GM19395 (cell line): ENCODE results near the gene ABCB8.

Experiments
- ATAC-seq: cut with Tn5 transposase; IDR thresholded peaks from one replicate; pipeline ENCODE4 v1.9.1; 2021; ENCODE audit warnings: mild to moderate bottlenecking, moderate library complexity; ENCODE audit not compliant: unreplicated experiment

Gene ABCB8

DNA sequence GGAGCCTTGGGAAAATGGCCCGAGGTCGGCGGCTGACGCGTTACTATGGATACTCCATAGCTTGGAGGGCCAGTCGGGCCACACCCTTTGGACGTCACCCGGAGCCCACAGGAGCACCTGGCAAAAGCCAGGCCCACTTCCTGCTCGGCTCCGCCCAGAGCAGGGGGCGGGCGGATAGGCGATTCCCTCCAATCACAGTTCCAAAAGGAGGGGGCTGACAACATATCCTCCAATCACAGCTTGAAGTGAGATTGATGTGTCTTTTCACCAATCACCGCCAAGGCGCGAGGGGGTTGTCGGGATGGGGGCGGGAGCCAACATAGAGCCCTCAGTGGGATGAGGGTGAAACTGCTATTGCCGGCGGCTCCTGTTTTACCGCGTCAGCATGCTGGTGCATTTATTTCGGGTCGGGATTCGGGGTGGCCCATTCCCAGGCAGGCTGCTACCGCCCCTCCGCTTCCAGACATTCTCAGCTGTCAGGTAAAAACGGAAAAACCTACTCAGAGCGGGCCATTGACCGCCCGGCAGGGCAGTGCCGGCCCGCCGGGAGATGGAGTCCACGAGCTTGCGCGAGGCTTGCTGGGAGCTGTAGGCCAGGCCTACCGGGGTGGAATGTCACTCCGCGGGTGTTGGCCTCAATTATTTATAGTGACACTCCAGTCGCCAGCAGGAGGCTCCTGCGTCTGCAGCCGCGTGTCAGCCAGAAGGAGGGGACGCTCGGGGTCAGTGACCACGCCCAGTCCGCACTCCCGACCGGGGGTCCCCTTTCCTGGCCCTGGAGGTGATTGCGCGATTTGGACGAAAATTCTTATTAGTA lies at the start of gene ABCB8:
ABCB8 (plus strand) TSS at position 320 of the 817 bp plus-strand sequence; CDS start at position 386, 66 bp downstream.
- ATAC-seq: peak; percentile 95

DNA sequence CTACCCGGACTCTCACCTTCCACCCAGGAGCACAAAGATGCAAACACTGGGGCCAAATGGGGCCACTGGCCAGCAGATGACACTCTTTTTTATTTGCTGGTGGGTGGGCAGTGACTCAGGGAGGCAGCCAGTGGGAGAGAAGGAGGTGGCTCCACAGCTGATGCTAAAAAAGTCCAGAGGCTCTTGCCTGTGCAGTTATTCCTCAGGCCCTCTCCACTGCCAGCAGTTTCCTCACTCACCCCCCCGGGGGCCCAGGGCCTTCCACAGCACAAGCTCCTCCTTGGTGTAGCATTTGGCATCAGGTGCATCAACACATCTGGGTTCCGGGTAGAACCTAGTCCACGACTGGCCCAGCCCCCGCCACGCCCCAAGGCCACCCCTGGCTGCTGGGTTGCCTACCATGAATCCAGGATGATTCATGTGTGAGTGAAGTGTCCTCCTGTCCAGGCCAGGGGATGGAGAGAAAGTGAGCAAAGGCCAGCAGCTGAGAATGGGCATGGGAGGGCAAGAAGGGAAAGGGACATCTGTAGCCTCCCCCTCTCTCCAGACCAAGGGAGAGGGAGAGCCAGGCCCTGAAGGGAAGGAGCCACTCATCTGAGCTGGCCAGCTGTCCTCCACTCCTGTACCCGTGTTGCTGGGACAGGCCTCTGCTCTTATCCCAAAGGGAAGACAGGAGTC lies 48.4 kb upstream of the ABCB8 start:
- ATAC-seq: no peak

DNA sequence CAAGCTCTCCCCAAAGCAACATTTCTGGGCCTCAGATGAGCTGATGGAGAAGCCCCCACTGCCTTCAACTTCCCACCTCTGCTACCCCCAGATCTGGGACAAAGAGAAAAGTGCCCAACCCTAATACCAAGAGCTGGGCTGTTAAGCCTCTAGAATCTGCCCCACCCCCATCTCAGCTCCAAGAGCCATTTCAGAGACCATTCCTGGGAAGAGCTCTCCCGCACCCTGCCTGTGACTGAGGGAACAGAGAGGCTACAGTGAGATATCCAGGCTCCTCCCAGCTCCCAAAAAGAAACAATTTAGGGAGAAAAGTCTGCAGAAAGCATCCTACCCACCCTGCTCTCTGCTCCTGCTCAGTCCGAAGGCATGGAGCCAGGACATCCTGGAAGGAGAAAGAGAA lies 47.6 kb upstream of the ABCB8 start:
- ATAC-seq: no peak

DNA sequence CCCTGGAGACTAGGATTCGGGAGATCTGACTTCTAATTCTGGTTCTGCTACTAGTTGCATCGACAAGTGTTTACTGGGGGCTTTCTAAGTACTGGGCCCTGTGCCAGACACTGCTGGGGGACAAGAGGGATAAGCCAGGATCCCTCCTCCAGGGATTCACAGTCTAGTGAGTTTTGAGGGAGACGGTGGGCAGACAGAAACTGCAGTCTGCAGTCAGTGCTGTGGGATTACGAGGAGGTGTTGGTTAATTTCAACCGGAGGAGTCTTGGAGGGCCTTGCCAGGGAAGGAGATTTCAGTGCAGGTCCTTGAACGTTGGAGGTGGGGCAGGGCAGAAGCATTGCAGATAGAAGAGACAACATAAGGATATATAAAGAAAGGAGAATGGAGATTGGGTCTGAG lies 46.6 kb upstream of the ABCB8 start:
- no peak for ATAC-seq

DNA sequence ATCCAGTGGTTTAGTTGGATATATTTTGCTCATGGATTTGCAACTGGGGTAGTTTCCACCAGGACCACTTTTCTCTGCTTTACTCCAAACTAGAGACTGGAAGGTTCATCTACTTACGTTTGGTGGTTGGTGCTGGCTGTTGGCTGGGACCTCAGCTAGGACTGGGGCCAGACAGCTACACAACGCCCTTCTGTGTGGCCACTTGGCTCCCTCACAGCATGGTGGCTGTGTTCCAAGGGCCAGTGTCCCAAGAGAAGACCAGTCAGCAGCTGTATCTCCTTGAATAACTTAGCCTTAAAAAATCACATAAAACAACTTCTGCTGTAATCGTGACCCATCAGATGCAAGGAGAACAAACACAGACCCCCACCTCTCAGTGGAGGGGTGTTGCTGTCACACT lies 45.9 kb upstream of the ABCB8 start:
- ATAC-seq: no peak

DNA sequence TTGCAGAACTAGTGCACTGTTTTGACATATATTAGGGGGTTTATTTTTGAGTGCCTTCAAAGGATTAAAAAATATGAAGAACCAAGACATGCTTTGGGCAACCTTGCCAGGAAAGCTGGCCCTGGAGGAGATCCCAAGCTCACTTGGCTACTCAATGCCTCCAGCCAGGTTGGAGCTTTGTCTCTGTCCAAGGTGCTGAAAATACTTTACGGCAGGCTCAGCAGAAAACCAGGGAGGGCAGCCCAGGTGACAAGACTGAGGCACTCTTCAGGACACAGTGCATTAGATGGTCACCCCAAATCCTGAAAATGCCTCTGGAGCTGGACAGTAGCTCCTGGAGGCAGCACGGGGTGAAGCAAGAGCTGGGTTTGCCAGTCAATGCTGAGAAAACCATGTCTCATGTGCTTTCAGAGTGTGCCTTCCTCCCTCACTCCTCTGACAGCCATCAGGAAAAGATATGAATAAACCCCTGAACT lies 44.3 kb upstream of the ABCB8 start:
- ATAC-seq: no peak

DNA sequence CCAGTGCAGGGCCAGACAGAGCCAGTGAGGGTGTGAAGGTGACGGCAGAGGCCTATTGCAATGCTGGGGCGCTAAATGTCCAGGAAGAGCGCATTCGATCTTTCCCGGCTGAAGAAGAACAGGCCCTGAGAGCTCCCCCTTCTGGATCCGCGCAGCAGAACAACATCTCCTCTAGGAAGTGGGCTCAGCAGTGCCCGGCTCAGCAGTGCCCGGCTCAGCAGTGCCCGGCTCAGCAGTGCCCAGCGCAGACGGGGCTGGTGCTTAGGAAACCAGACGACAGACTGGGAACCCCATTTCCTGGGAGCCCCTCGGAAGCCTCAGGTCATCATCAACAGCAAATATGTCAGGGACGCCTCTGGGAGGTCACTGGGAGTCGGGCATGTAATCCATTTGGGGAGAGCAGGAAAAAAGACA lies 42.1 kb upstream of the ABCB8 start:
- no peak for ATAC-seq

DNA sequence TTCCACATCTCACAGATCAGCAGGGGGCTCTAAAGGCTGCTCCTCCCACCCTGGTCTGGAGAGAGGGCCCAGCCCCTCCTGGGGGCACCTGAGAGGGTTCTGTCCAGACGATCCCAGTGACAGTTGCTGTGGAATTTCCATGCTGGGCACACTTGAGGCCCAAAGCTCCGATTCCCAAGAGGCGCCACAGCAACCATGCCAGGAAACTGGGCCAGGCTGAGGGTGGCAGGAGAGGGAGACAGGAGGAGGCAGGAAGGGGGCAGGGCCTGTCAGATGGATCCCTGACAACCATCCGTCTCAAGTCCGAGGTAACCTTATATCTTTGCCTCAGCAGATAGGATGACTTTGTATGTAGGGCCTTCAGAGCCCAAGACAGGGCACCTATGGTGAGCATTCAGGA lies 41.7 kb upstream of the ABCB8 start:
- no peak for ATAC-seq

DNA sequence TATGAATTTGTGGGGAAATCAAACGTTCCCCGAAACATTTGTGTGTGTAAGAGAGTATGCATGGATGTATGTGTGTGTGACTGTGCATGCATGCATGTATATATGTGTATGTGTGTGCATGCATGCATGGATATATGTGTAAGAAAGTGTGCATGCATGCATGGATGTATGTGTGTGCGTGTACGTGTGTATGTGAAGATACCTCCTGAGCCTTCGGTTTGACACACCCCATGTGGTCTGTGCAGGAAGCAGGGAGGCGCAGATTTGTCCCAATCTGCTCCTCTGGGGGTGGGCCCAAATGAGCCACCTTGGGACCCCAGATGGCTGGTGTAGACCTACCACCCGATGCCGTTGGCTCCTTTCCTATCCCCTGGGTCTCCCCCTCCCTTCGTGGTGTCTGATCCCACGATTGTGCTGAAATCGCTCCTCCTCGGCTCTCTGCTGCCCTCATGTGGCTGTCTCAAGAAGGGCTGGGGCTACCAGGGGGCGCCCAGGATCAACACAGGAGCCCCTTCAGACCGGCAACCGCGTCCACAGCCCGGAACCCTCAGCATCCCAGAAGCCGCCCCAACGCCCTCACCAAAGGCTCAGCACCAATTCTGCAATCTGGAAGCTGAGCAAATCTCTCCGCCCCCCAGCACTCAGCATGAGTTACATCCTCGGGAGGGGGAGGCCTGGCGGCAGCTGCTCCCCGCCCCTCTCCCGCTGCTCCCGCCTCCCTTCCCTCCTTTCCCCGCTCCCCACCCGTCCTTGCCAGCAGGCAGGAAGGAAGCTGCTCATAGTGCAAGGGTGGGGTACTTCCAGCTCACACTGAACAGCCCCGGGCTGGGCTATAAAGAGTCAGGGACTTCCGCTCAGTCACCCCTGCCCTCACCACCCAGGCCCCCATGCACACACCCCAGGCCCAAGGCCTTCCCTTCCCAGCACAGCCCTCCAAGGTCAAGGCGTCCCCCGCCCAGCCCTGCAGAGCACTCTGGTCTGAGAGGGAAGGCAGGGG lies 39.7 kb upstream of the ABCB8 start:
- ATAC-seq: peak; percentile 50

DNA sequence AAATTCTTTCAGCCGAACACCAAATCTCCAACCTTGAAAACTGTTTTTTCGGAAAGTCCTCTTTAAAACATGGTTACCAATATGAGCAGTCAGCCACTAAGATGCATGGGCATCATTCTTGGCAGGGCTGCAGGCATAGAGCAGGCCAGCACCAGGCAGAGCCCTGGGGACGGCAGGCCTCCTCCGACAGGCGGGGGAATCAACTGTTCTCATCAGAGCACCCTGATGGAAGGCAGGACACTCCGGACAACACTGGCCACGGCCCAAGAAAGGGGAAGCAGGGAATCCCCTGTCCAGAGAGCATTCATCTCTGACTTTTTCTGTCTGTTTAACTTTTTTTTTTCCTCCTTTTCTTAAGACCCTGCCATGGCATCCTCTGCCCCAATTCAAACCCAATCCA lies 38.8 kb upstream of the ABCB8 start:
- no peak for ATAC-seq

DNA sequence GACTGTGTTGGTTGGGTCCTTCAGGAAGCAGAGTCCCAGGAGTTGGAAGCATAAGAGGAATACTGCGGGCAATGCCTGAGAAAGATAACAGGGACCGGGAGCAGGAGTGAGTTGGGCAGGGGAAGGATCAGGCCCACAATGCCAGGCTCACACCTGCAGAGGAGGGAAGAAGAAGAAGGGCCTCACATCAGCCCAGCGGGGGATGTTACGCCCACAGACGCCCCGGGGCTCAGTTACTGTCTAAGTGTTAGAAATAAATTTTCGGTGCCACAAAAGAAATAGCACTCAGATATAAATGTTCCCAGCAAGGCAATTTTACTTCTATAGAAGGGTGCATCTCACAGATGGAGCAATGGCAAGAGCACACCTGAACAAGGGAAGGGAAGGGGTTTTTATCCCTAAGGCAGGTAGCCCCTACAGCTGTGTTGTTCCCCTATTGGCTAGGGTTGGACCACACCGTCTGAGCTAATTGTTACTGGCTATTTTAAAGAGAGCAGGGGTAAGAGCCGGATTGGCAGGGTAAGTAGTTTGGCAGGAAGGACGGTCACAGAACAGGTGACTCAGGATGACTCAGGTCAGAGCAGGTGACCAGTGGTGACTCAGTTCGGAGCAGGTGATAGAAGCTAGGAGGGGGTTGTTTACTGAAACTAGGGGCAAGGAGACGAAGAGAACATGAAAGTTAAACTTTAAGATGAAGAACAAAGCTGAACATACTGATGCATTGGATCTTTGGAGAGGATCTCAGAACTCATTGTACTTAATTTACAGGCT lies 37.6 kb upstream of the ABCB8 start, which contains the start of gene NOS3:
NOS3 (plus strand) TSS at position 602 of the 771 bp plus-strand sequence. CDS start 2,787 bp downstream, outside the sequence.
- ATAC-seq: no peak

DNA sequence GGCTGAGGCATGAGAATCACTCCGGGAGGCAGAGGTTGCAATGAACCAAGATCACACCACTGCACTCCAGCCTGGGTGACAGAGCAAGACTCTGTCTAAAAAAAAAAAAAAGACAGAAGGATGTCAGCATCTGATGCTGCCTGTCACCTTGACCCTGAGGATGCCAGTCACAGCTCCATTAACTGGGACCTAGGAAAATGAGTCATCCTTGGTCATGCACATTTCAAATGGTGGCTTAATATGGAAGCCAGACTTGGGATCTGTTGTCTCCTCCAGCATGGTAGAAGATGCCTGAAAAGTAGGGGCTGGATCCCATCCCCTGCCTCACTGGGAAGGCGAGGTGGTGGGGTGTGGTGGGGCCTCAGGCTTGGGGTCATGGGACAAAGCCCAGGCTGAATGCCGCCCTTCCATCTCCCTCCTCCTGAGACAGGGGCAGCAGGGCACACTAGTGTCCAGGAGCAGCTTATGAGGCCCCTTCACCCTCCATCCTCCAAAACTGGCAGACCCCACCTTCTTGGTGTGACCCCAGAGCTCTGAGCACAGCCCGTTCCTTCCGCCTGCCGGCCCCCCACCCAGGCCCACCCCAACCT lies 36.1 kb upstream of the ABCB8 start:
- no peak for ATAC-seq

DNA sequence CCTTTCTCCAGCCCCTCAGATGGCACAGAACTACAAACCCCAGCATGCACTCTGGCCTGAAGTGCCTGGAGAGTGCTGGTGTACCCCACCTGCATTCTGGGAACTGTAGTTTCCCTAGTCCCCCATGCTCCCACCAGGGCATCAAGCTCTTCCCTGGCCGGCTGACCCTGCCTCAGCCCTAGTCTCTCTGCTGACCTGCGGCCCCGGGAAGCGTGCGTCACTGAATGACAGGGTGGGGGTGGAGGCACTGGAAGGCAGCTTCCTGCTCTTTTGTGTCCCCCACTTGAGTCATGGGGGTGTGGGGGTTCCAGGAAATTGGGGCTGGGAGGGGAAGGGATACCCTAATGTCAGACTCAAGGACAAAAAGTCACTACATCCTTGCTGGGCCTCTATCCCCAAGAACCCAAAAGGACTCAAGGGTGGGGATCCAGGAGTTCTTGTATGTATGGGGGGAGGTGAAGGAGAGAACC lies 35.4 kb upstream of the ABCB8 start:
- ATAC-seq: no peak

DNA sequence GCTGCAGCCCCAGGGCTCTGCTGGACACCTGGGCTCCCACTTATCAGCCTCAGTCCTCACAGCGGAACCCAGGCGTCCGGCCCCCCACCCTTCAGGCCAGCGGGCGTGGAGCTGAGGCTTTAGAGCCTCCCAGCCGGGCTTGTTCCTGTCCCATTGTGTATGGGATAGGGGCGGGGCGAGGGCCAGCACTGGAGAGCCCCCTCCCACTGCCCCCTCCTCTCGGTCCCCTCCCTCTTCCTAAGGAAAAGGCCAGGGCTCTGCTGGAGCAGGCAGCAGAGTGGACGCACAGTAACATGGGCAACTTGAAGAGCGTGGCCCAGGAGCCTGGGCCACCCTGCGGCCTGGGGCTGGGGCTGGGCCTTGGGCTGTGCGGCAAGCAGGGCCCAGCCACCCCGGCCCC lies 34.7 kb upstream of the ABCB8 start:
- ATAC-seq: no peak

DNA sequence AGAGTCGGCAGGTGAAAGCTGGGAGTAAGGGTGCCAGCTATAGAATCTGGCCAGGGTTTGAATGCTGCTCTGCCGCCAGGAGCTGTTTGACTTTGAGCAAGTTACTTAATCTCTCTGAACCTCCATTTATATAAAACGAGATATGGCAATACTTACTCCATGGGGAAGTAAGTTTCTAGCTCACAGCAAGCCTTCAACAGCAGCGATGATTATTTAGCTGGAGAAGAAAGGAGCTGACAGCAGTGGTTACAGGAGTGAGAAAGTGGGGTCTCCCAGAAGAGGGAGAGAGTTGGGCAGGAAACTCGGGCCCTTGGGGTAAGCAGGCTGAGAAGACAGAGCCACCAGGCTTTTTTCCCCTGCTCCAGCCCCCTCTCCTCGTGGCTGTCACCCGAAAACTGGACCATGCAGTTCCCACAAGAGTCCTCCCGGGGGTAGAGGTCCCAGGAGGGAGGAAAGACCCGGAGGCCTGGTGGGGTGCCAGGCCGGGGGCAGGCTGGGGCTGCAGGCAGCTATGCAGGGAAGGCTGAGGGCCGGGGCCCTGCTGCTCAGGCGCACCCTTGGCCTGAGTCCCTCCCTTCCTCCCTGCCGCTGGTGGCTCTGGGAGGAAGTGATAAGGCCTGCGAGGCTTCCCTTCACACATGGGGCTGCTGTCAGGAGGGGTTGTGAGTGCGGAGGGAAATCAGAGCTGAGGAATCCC lies 34.0 kb upstream of the ABCB8 start:
- ATAC-seq: no peak

DNA sequence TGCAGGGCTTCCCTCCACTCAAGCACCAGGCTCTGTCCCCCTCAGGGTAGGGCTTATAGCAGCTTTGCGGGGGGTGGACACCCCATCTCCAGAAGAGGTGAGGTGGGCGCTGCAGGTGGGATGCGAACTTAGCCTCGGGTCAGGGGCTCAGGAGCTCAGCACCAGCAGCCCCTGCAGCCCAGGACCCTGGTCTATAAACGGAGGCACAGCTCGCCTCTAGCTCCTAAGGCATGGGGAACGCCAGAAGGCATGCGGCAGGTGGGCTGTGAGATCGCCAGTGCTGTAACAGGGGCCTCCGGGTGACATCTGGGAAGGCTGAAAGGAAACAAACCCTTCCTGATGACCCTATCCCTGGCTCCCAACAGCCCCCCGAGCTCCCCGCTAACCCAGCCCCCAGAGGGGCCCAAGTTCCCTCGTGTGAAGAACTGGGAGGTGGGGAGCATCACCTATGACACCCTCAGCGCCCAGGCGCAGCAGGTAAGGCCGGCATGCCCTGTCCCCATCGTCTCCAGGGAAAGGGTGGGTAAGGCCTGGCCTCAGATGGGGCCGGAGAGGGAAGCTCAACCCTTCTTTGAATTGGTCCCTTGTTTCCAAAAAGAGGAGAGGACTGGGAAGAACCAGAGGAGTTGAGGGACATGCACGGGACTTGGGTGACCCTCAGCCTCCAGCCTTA lies 33.3 kb upstream of the ABCB8 start:
- no peak for ATAC-seq

DNA sequence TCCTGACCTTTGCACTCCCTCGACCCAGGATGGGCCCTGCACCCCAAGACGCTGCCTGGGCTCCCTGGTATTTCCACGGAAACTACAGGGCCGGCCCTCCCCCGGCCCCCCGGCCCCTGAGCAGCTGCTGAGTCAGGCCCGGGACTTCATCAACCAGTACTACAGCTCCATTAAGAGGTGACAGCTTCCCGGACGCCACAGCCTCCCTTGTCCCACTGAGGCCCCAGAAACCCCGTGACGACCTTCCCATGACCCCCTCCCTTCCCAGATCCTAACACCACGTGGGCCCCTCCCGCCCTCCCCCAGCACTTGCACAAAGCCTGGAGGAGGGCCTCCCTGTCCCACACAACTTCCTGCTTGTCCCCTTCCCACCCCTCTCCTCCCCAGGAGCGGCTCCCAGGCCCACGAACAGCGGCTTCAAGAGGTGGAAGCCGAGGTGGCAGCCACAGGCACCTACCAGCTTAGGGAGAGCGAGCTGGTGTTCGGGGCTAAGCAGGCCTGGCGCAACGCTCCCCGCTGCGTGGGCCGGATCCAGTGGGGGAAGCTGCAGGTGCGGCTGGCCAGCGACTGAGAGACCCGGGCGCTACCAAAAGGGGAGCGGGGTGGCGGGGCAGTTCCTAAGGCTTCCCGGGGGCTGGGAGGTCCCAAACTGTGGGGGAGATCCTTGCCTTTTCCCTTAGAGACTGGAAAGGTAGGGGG lies 31.7 kb upstream of the ABCB8 start:
- no peak for ATAC-seq

DNA sequence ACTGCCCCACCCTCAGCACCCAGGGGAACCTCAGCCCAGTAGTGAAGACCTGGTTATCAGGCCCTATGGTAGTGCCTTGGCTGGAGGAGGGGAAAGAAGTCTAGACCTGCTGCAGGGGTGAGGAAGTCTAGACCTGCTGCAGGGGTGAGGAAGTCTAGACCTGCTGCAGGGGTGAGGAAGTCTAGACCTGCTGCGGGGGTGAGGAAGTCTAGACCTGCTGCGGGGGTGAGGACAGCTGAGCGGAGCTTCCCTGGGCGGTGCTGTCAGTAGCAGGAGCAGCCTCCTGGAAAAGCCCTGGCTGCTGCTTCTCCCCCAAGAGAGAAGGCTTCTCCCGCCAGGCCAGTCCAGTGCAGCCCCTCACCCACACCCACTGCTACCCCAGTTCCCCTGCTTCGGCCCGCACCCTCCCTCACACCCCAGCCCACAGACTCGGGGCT lies 31.2 kb upstream of the ABCB8 start:
- ATAC-seq: no peak
